Duodenal mucosa (tissue), 2 donors: ENCODE data around the gene ABCA7.
A peak's percentile ranks its signal among the peaks of the same experiment; 100 is the strongest.

Experiments used
- H3K27ac ChIP-seq: one replicate; pipeline ENCODE4 v1.7.0; 2013; ENCODE audit warnings: low read depth, low read length
- H3K27me3 ChIP-seq, 2 donors: one replicate each; pipeline ENCODE4 v1.7.0; 2013; ENCODE audit warnings: low read length in 2 of 2, control low read depth in 1 of 2; ENCODE audit not compliant: insufficient read depth in 2 of 2, control insufficient read depth in 1 of 2
- H3K36me3 ChIP-seq, 2 donors: one replicate each; pipeline ENCODE4 v1.7.0; 2013; ENCODE audit warnings: low read length in 2 of 2, control low read depth in 1 of 2; ENCODE audit not compliant: insufficient read depth in 2 of 2, control insufficient read depth in 1 of 2
- H3K4me1 ChIP-seq, 2 donors: one replicate each; pipeline ENCODE4 v1.7.0; 2013; ENCODE audit warnings: low read length in 2 of 2, control low read depth in 1 of 2; ENCODE audit not compliant: insufficient read depth in 2 of 2, control insufficient read depth in 1 of 2
- H3K4me3 ChIP-seq, 2 donors: one replicate each; pipeline ENCODE4 v1.7.0; 2013; ENCODE audit warnings: low read length in 2 of 2, low read depth in 1 of 2
- H3K9ac ChIP-seq, 2 donors: one replicate each; pipeline ENCODE4 v1.7.0; 2013; ENCODE audit warnings: low read length in 2 of 2, low read depth in 1 of 2
- H3K9me3 ChIP-seq, 2 donors: one replicate each; pipeline ENCODE4 v1.7.0; 2013; ENCODE audit warnings: low read length in 2 of 2, control low read depth in 1 of 2; ENCODE audit not compliant: control insufficient read depth in 1 of 2

The ABCA7 gene

GRCh38 chr19:1107661-1108261 lies 67.9 kb downstream of the ABCA7 start:
- peaks cover 24 to 26% of the 10 kb centered on the region in 2 donors for H3K4me1 ChIP-seq
- peaks cover 2 to 41% of the 10 kb centered on the region in 2 donors for H3K36me3 ChIP-seq

GRCh38 chr19:1108291-1109031 lies 68.6 kb downstream of the ABCA7 start:
- no peak overlapping the region for H3K4me3 ChIP-seq
- H3K4me1 ChIP-seq = peaks cover 24 to 25% of the 10 kb centered on the region in 2 donors
- no peak overlapping the region for H3K27ac ChIP-seq
- H3K9me3 ChIP-seq = no peaks in the 10 kb centered on the region
- peaks cover 3 to 42% of the 10 kb centered on the region in 2 donors for H3K36me3 ChIP-seq
- H3K9ac ChIP-seq = no peak overlapping the region
- no peaks in the 10 kb centered on the region for H3K27me3 ChIP-seq

More at GRCh38 chr19:1107661-1108261, 67.9 kb downstream of the ABCA7 start:
- no peak overlapping the region for H3K4me3 ChIP-seq
- H3K27me3 ChIP-seq = no peaks in the 10 kb centered on the region
- H3K9me3 ChIP-seq = no peaks in the 10 kb centered on the region
- no peak overlapping the region for H3K27ac ChIP-seq
- H3K9ac ChIP-seq = no peak overlapping the region

GRCh38 chr19:1109032-1109551 lies 69.2 kb downstream of the ABCA7 start:
- Histone ChIP-seq H3K9ac (no peak overlapping the region), H3K4me3 (no peak overlapping the region), H3K4me1 (peaks cover 30 to 31% of the 10 kb centered on the region in 2 donors), H3K27ac (no peak overlapping the region), H3K36me3 (peaks cover 7 to 44% of the 10 kb centered on the region in 2 donors), H3K27me3 (no peaks in the 10 kb centered on the region), H3K9me3 (no peaks in the 10 kb centered on the region)

DNA sequence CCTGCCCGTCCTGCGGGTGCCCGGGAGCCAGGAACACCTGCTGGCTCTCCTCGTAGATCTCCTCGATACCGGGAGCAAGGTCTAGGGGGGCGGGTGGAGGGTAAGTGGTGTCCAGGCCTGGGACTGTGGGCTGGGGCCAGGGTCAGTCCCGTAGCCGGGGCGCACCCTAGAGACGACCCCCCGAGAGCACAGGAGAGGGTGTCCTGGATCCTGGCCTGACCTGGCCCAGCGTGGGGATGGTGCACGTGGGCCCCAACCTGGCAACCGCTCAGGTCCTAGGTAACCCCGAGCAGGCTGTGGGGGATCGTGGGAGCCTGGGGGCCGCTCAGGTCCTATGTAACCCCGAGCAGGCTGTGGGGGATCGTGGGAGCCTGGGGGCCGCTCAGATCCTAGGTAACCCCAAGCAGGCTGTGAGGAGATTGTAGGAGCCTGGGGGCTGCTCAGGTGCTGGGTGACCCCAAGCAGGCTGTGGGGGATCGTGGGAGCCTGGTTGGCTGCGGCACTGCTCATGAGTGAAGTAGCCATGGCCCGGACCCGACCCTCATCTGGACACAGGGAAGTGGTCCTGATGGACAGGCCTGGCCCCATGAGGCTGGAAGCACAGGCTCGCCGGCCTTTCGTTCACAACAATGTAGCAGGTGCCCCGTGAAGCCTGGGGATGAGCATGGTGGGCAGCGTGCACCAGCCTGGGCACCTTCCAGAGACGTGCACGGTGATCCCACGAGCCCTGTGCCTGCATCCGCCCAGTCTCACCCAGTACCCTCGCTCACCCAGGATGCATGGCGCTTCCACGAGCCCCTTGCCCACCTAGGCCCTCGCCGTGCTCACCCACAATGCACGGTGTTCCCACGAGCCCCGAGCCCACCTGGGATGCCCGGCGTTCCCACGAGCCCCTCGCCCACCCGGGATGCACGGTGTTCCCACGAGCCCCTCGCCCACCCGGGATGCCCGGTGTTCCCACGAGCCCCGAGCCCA lies 70.1 kb downstream of the ABCA7 start:
- Histone ChIP-seq H3K36me3 (peaks cover 11 to 48% of the 10 kb centered on the region in 2 donors), H3K27me3 (no peaks in the 10 kb centered on the region), H3K9me3 (no peaks in the 10 kb centered on the region), H3K9ac (no peak overlapping the region), H3K27ac (no peak overlapping the region), H3K4me3 (no peak overlapping the region), H3K4me1 (peaks cover 31 to 32% of the 10 kb centered on the region in 2 donors)

DNA sequence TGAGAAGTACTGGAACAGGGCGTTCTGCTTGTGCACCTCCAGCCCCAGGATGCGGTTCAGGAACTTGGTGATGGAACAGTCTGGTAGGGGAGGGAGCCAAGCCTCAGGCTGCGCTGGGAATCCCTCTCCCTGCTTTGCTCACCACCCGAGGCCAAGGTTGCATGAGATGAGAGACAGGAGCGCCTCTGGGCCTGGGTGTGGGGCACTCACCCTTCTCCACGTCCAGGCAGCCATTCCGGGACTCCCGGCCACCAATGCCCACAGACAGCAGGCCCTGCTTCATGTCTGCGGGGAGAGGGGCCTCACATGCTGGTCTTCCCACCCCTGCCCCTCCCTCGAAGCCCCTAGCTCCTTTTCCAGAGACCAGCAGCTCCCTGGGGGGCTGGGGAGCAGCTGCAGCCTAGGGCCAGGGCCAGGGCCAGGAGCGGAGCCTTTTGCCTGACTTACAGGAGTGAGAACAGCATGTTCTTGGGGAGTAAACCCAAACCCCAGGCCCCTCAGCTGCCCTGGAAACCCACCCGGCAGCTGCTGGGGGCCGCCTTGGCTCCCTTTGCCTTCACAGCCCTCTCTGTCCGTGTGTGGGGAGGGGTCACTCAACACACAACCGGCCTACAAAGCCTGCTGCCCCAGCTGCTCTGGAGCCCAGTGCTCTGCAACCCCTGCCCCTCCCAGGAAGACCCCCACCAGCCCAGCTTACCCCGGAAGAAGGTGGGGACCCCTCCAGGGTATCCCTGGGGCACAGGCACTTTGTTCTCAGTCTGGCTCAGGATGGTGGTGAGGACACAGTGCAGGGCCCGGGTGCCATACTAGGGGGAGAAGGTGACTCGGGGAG lies 71.1 kb downstream of the ABCA7 start:
- peaks cover 13 to 52% of the 10 kb centered on the region in 2 donors for H3K36me3 ChIP-seq
- no peaks in the 10 kb centered on the region for H3K27me3 ChIP-seq
- H3K9ac ChIP-seq = no peak overlapping the region
- no peak overlapping the region for H3K27ac ChIP-seq
- H3K4me3 ChIP-seq = no peak overlapping the region
- peaks cover 26% of the 10 kb centered on the region in 2 donors for H3K4me1 ChIP-seq
- no peaks in the 10 kb centered on the region for H3K9me3 ChIP-seq

DNA sequence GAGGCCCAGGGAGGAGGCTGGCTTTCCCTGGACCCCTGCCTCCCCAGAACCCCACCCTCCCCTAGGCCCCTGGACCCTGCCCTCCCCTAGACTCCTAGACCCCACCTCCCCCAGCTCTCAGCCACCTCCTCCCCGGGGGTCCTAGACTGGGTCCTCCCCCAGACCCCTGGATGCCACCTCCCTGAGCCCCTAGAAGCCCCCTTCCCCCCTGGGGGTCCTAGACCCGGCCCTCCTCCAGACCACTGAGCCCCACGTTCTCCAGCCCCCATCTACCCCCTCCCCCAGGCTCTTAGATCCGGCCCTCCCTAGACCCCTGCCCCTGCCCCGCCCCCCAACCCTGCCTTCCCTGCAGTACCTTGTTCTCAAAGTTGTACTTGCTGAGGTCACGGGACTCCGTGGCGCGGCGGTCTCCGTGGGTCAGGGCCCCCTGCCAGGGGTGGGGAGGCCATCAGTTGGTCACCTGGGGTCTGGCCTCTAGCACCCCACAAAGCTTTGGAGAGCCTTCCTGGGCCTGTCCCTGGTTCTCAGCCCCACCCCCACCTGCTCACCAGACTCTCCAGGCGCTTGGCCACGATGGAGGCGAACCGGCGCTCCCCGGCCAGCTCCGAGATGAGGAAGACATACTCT lies 71.8 kb downstream of the ABCA7 start:
- peaks cover 16 to 51% of the 10 kb centered on the region in 2 donors for H3K36me3 ChIP-seq
- peaks cover 19 to 23% of the 10 kb centered on the region in 2 donors for H3K4me1 ChIP-seq
- no peak overlapping the region for H3K27ac ChIP-seq
- no peak overlapping the region for H3K9ac ChIP-seq
- no peaks in the 10 kb centered on the region for H3K27me3 ChIP-seq
- H3K4me3 ChIP-seq = no peak overlapping the region
- no peaks in the 10 kb centered on the region for H3K9me3 ChIP-seq

- peaks cover 17 to 18% of the 10 kb centered on the region in 2 donors for H3K4me1 ChIP-seq
- H3K9ac ChIP-seq = peak overlapping the region in 1 of 2 donors; percentile 12
- peaks cover 19 to 55% of the 10 kb centered on the region in 2 donors for H3K36me3 ChIP-seq
Observed at GRCh38 chr19:1112268-1113029, 72.5 kb downstream of the ABCA7 start.

DNA sequence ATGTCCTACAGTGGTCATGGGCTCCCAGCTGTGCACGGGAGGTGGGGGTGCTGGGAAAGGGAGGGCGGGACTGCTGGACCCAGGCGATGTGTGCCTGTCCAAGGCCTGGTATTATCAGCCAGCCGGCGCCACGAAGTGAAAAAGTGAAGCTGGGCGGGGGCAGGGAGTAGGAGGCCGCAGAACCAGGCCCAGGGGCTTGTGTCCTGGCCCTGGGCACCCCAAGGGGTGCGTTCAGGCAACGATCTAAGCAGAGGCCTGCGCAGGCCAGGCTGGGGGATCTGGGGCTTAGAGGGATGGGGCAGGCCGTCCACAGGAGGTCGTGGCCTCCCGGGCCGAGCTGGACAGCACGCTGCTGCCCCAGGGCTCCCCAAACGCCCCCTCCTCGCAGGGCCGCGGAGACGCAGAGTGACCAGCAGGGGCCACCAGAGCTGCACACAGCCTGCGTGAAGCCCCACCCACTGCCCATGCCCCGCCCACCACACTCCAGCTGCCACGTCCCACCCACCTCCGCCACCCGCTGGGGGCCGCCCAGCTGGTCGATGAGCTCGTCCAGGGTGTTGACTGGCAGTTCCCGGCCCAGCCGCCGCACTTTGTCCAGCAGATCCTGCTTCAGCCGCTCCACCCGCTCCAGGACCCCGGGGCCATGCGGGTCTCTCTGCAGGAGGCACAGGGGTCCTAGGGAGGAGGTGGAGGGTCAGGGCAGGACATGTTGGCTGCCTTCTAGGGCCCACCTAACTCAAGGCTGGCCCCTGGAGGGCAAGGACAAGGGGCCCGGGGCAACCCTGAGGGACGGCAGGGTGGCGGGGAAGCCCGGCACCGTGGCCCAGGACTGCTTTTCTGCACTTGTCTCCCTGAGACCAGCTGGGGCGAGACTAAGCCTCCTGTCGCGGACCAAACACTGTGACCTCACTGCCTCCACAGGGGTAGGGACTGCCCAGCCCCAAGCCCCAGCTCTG lies 73.4 kb downstream of the ABCA7 start:
- no peaks in the 10 kb centered on the region for H3K27me3 ChIP-seq
- H3K36me3 ChIP-seq = peaks cover 19 to 61% of the 10 kb centered on the region in 2 donors
- peak overlapping the region in 1 of 2 donors; percentile 40 for H3K4me3 ChIP-seq
- H3K27ac ChIP-seq = peak overlapping the region; percentile 50
- peaks cover 17 to 18% of the 10 kb centered on the region in 2 donors for H3K4me1 ChIP-seq
- no peaks in the 10 kb centered on the region for H3K9me3 ChIP-seq
- peak overlapping the region; percentile 12 to 39 for H3K9ac ChIP-seq

More at GRCh38 chr19:1112268-1113029, 72.5 kb downstream of the ABCA7 start:
- no peaks in the 10 kb centered on the region for H3K9me3 ChIP-seq
- H3K27me3 ChIP-seq = no peaks in the 10 kb centered on the region
- H3K27ac ChIP-seq = peak overlapping the region; percentile 3
- no peak overlapping the region for H3K4me3 ChIP-seq
